ENCODE measurements around the gene DNAJB5. TPM values are rescaled to one million over a fixed set of nuclear protein-coding genes. Genes with fewer than 3 reads are reported as not detected.
"Not testable (repeated sequence)": the region's sequence is repeated elsewhere in the genome, so short reads cannot be mapped to it uniquely, and the experiment has no call there.

Gene DNAJB5
- total RNA-seq, 2 donors from 2014 or later = 51.0 to 61.5 TPM

GRCh38 chr9:35000535-35001284 lies 11.2 kb downstream of the DNAJB5 start:
- H3K36me3 ChIP-seq = peaks cover 22% of the 10 kb centered on the region
- H3K9me3 ChIP-seq = no peaks in the 10 kb centered on the region
- DNase-seq (ENCODE audit: low spot score) (no peak), ATAC-seq (ENCODE audit: insufficient number of reproducible peaks, low FRiP score, low read depth) (no peak)
- no peaks in the 10 kb centered on the region for H3K27me3 ChIP-seq (replicated peaks; ENCODE audit: insufficient read depth)
- H3K4me1 ChIP-seq (ENCODE audit: control insufficient read depth in 1 of 2, low read depth in 2 of 2) = peaks cover 3 to 10% of the 10 kb centered on the region in 2 donors
- TF ChIP-seq CTCF (IDR thresholded peaks at IDR 0.05) = no peak
- H3K27ac ChIP-seq = peak overlapping the region in 1 of 2 donors; percentile 36
- no peak overlapping the region for H3K4me3 ChIP-seq

GRCh38 chr9:35001285-35001677 lies 11.7 kb downstream of the DNAJB5 start:
- no peaks in the 10 kb centered on the region for H3K9me3 ChIP-seq
- peaks cover 19% of the 10 kb centered on the region for H3K36me3 ChIP-seq
- H3K27me3 ChIP-seq (replicated peaks; ENCODE audit: insufficient read depth) = no peaks in the 10 kb centered on the region
- no peak overlapping the region for H3K4me3 ChIP-seq
- ATAC-seq (ENCODE audit: insufficient number of reproducible peaks, low FRiP score, low read depth) = no peak
- no peak for TF ChIP-seq CTCF (IDR thresholded peaks at IDR 0.05)
- DNase-seq (ENCODE audit: low spot score) = no peak
- peak overlapping the region in 1 of 2 donors; percentile 36 for H3K27ac ChIP-seq
- H3K4me1 ChIP-seq (ENCODE audit: control insufficient read depth in 1 of 2, low read depth in 2 of 2) = peaks cover 0 to 5% of the 10 kb centered on the region in 2 donors

- Histone ChIP-seq H3K36me3 (peaks cover 12% of the 10 kb centered on the region), H3K27me3 (replicated peaks; ENCODE audit: insufficient read depth) (no peaks in the 10 kb centered on the region), H3K9me3 (no peaks in the 10 kb centered on the region), H3K4me1 (ENCODE audit: control insufficient read depth in 1 of 2, low read depth in 2 of 2) (peaks cover 0 to 5% of the 10 kb centered on the region in 2 donors), H3K4me3 (no peak overlapping the region), H3K27ac (no peak overlapping the region)
- no peak for TF ChIP-seq CTCF (IDR thresholded peaks at IDR 0.05)
- DNase-seq (ENCODE audit: low spot score) (no peak), ATAC-seq (ENCODE audit: insufficient number of reproducible peaks, low FRiP score, low read depth) (no peak)
Measured at GRCh38 chr9:35001803-35002502, 12.4 kb downstream of the DNAJB5 start.

GRCh38 chr9:35002623-35003022 lies 13.1 kb downstream of the DNAJB5 start:
- peaks cover 5% of the 10 kb centered on the region for H3K36me3 ChIP-seq
- no peak for ATAC-seq (ENCODE audit: insufficient number of reproducible peaks, low FRiP score, low read depth)
- H3K27ac ChIP-seq = no peak overlapping the region
- H3K4me1 ChIP-seq (ENCODE audit: control insufficient read depth in 1 of 2, low read depth in 2 of 2) = no peaks in the 10 kb centered on the region
- no peak for TF ChIP-seq CTCF (IDR thresholded peaks at IDR 0.05)
- no peaks in the 10 kb centered on the region for H3K27me3 ChIP-seq (replicated peaks; ENCODE audit: insufficient read depth)
- H3K9me3 ChIP-seq = no peaks in the 10 kb centered on the region
- no peak overlapping the region for H3K4me3 ChIP-seq
- DNase-seq (ENCODE audit: low spot score) = no peak

GRCh38 chr9:35004299-35004698 lies 14.8 kb downstream of the DNAJB5 start:
- H3K27me3 ChIP-seq (replicated peaks; ENCODE audit: insufficient read depth); DNase-seq (ENCODE audit: low spot score); H3K36me3 ChIP-seq; H3K9me3 ChIP-seq; H3K4me3 ChIP-seq; H3K4me1 ChIP-seq (ENCODE audit: control insufficient read depth in 1 of 2, low read depth in 2 of 2); H3K27ac ChIP-seq; ATAC-seq (ENCODE audit: insufficient number of reproducible peaks, low FRiP score, low read depth): not testable (repeated sequence)
